PFSK-1 (cell line): ENCODE data around the gene NDST4.

ENCODE experiments used
- FOXP2 ChIP-seq: optimal IDR thresholded peaks from 2 replicates; pipeline ENCODE3; 2011; ENCODE audit warnings: borderline replicate concordance, control low read depth, inconsistent platforms; ENCODE audit not compliant: insufficient read depth; ENCODE audit errors: extremely low read length, extremely low read depth
- POLR2AphosphoS5 ChIP-seq: IDR thresholded peaks from 2 replicates; pipeline ENCODE4 v1.6.1; 2012; ENCODE audit warnings: low read depth, mild to moderate bottlenecking, control low read depth, low read length, moderate library complexity
- REST ChIP-seq, 2 experiments: IDR thresholded peaks; 2 replicates each; pipeline versions ENCODE4 v1.6.1 to v1.8.0; 2011 to 2012; ENCODE audit warnings: low read depth in 2 of 2, low read length in 2 of 2, control low read depth in 1 of 2, inconsistent platforms in 1 of 2, mild to moderate bottlenecking in 1 of 2, moderate library complexity in 1 of 2; ENCODE audit not compliant: insufficient read depth in 1 of 2
- SIN3A ChIP-seq: IDR thresholded peaks from 2 replicates; pipeline ENCODE4 v1.6.1; 2012; ENCODE audit warnings: mild to moderate bottlenecking, low read length, moderate library complexity, borderline replicate concordance; ENCODE audit not compliant: insufficient read depth
- TAF1 ChIP-seq: IDR thresholded peaks from 2 replicates; pipeline ENCODE4 v1.6.1; 2012; ENCODE audit warnings: low read length, control low read depth, borderline replicate concordance; ENCODE audit not compliant: insufficient read depth

Gene NDST4

GRCh38 chr4:114783215-114783595 is 330.2 kb downstream of the NDST4 start:
- TF ChIP-seq SIN3A: no peak
- no peak for TF ChIP-seq FOXP2
- no peak for TF ChIP-seq REST (IDR thresholded peaks at IDR 0.05; ENCODE audit: insufficient read depth in 1 of 2, low read depth in 2 of 2, low read length in 2 of 2)
- TF ChIP-seq POLR2AphosphoS5: no peak
- no peak for TF ChIP-seq TAF1

- TF ChIP-seq POLR2AphosphoS5 (no peak), FOXP2 (no peak), REST (IDR thresholded peaks at IDR 0.05; ENCODE audit: insufficient read depth in 1 of 2, low read depth in 2 of 2, low read length in 2 of 2) (no peak), TAF1 (no peak), SIN3A (no peak)
These were observed 330.8 kb downstream of the NDST4 start for GRCh38 chr4:114782415-114783214.

GRCh38 chr4:114780205-114780604 is 333.2 kb downstream of the NDST4 start:
- TF ChIP-seq SIN3A (no peak), TAF1 (no peak), FOXP2 (no peak), REST (IDR thresholded peaks at IDR 0.05; ENCODE audit: insufficient read depth in 1 of 2, low read depth in 2 of 2, low read length in 2 of 2) (no peak), POLR2AphosphoS5 (no peak)
